ENCODE measurements around the gene CD247. TPM values are rescaled to one million over a fixed set of nuclear protein-coding genes. Genes with fewer than 3 reads are reported as not detected.

Gene CD247
- total RNA-seq, 1 donor from 2014 or later = 0.58 TPM

- peaks cover 8% of the 10 kb centered on the region for H3K4me1 Mint-ChIP-seq (ENCODE audit: unreplicated experiment)
- no peak for DNase-seq (ENCODE audit: extremely low spot score, unreplicated experiment)
- peaks cover 10% of the 10 kb centered on the region for H3K27me3 Mint-ChIP-seq
- no peak for TF ChIP-seq CTCF (conservative IDR thresholded peaks at IDR 0.05)
- H3K9me3 Mint-ChIP-seq = no peaks in the 10 kb centered on the region
- H3K36me3 Mint-ChIP-seq = no peaks in the 10 kb centered on the region
- no peak overlapping the region for H3K4me3 Mint-ChIP-seq
- H3K27ac Mint-ChIP-seq = no peak overlapping the region
Observed at GRCh38 chr1:167509587-167509986, 8.7 kb downstream of the CD247 start.

DNA sequence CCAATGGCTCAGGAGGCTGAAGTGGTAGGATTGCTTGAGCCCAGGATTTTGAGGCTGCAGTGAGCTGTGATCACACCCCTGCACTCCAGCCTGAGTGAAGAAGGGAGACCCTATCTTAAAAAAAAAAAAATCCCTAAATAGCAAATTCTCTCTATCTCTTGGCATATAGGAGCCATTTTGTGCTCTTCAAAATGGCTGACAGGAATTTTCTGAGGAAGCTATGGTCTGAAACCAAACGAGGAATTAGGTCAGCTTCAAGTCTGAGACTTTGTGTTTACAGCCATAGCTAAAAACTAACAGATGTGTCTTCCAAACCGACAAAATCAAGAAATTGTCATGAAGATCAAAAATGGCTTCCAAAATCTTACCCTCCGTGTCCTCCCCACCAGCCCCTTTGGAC lies 10.6 kb downstream of the CD247 start:
- no peaks in the 10 kb centered on the region for H3K9me3 Mint-ChIP-seq
- no peak overlapping the region for H3K4me3 Mint-ChIP-seq
- no peak for DNase-seq (ENCODE audit: extremely low spot score, unreplicated experiment)
- H3K36me3 Mint-ChIP-seq = no peaks in the 10 kb centered on the region
- H3K27me3 Mint-ChIP-seq = peaks cover 25% of the 10 kb centered on the region
- H3K27ac Mint-ChIP-seq = no peak overlapping the region
- TF ChIP-seq CTCF (conservative IDR thresholded peaks at IDR 0.05) = no peak
- H3K4me1 Mint-ChIP-seq (ENCODE audit: unreplicated experiment) = peaks cover 23% of the 10 kb centered on the region

DNA sequence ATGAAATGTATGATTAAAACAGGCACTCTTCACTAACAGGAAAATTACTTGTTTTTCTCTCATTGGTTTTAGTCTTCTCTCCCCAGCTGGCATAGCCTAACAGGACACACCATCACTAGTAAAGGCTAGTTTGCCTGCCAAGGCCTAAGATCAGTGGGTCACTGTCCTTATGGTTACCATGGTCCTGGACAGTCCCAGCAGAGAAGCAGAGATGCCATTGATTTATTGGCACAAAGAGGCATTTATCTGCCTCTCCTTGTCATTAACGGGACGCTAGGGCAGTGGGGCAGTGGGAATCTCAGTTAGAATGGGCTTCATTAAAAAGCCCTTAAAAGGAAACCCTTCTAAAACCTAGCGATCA lies 13.9 kb downstream of the CD247 start:
- DNase-seq (ENCODE audit: extremely low spot score, unreplicated experiment) = no peak
- H3K9me3 Mint-ChIP-seq = no peaks in the 10 kb centered on the region
- TF ChIP-seq CTCF (conservative IDR thresholded peaks at IDR 0.05) = no peak
- H3K36me3 Mint-ChIP-seq = no peaks in the 10 kb centered on the region
- H3K27me3 Mint-ChIP-seq = peaks cover 28% of the 10 kb centered on the region
- peaks cover 22% of the 10 kb centered on the region for H3K4me1 Mint-ChIP-seq (ENCODE audit: unreplicated experiment)
- H3K4me3 Mint-ChIP-seq = no peak overlapping the region
- H3K27ac Mint-ChIP-seq = no peak overlapping the region

DNA sequence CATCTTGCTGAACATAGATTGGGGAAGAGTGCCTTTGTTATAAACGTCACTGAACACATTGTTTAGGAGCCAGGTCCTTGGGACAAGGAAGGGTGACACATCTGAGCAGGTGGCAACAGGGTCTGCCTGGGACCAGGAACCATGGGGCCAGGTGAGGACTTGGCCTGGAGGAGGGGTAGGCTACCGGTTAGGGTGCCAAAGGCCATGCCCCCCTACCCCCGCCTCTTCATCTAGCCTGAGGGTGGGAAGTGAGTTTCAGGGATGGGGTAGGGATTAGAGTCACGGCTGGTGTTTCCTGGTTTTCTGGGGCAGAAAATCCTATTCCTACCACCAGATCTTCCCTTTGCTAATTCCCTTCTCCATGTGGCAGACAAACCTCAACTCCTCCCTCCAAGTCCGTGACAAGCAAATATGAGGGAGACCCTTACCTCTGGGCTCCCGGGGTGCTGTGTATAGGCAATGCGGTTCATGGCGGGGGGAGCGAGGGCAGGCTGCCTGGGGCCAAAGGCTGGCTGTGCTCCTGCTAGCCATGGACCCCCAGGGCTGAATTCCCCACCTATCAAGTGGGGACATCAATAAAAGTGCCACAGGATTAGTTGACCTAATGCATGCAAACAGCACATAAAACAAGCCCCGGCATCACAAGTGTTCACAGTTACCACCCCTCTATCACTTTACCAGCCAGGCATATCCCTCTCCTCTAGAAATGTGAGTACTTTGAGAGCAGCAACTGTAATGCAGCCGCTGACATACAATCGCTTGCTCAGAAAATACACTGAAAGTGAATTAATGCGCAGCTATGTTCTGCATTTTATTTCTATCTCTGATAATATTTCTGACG lies 14.5 kb downstream of the CD247 start:
- Mint-ChIP-seq H3K4me3 (no peak overlapping the region), H3K27ac (no peak overlapping the region), H3K27me3 (peaks cover 28% of the 10 kb centered on the region), H3K36me3 (no peaks in the 10 kb centered on the region), H3K4me1 (ENCODE audit: unreplicated experiment) (peaks cover 22% of the 10 kb centered on the region), H3K9me3 (no peaks in the 10 kb centered on the region)
- TF ChIP-seq CTCF (conservative IDR thresholded peaks at IDR 0.05) = no peak
- DNase-seq (ENCODE audit: extremely low spot score, unreplicated experiment) = no peak

- no peak overlapping the region for H3K4me3 Mint-ChIP-seq
- H3K36me3 Mint-ChIP-seq = no peaks in the 10 kb centered on the region
- DNase-seq (ENCODE audit: extremely low spot score, unreplicated experiment) = no peak
- no peak for TF ChIP-seq CTCF (conservative IDR thresholded peaks at IDR 0.05)
- H3K9me3 Mint-ChIP-seq = no peaks in the 10 kb centered on the region
- H3K4me1 Mint-ChIP-seq (ENCODE audit: unreplicated experiment) = peaks cover 22% of the 10 kb centered on the region
- peaks cover 28% of the 10 kb centered on the region for H3K27me3 Mint-ChIP-seq
- H3K27ac Mint-ChIP-seq = no peak overlapping the region
Observed at GRCh38 chr1:167502719-167503462, 15.4 kb downstream of the CD247 start.
